ENCODE results near the gene HRNR. TPM values are rescaled to one million over a fixed set of nuclear protein-coding genes. Genes with fewer than 3 reads are reported as not detected.

HRNR gene
- total RNA-seq, 2 experiments from 2014 or later: not detected

DNA sequence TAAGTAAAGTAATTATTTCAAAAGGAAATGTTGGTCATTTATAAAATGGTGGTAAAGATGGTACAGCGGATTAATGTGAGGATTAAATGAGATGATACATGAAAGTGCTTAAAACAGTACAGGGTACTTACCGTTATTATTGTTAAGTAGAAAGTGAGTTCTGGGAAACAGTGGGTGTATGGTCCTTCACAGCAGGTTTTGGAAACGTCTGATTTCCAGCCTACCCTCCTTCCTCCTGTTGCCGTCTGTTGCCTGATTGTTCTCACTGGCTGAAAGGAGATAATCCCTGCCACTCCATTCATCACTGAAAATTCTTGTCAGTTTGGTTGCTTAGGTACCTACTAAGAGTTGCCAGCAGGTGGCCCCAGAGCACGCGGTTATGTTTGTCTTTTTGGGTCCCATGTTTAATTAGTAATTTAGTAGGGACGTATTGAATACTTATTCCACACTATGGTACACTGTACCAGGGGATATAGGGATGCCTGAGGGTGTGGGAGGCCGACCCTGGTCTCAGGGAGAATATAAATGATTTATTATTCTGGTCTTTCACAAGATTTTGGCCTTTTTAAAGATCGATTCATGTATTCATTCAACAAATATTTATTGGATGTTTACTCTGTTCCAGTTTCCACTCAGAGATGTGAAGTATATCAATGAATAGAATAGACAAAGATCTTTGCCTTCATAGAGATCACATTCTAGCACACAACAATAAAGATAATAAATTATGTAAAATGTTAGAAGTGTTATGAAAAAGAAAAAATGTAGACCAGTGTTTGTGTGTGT lies 34.1 kb downstream of the HRNR start:
- H3K27me3 Mint-ChIP-seq: no peaks in the 10 kb centered on the region
- TF ChIP-seq, protein P1, sequence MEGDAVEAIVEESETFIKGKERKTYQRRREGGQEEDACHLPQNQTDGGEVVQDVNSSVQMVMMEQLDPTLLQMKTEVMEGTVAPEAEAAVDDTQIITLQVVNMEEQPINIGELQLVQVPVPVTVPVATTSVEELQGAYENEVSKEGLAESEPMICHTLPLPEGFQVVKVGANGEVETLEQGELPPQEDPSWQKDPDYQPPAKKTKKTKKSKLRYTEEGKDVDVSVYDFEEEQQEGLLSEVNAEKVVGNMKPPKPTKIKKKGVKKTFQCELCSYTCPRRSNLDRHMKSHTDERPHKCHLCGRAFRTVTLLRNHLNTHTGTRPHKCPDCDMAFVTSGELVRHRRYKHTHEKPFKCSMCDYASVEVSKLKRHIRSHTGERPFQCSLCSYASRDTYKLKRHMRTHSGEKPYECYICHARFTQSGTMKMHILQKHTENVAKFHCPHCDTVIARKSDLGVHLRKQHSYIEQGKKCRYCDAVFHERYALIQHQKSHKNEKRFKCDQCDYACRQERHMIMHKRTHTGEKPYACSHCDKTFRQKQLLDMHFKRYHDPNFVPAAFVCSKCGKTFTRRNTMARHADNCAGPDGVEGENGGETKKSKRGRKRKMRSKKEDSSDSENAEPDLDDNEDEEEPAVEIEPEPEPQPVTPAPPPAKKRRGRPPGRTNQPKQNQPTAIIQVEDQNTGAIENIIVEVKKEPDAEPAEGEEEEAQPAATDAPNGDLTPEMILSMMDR (IDR thresholded peaks at IDR 0.05): peak; percentile 87
- intact Hi-C loops (cut with micrococcal nuclease): loop anchor here (1.0 to 5.0 kb wide), 4 partner anchors 48 to 268 kb away; no protein-coding TSS in a partner anchor
- ChIA-PET POLR2A (interaction anchor here (1.0 to 1.4 kb wide), 2 partner anchors 15 to 268 kb away, joined by 3 read pairs; no protein-coding TSS in a partner anchor), CTCF (interaction anchor here (0.6 to 11.9 kb wide), 25 partner anchors 10 to 269 kb away, joined by 3 to 315 read pairs (median 5); partner anchors contain the start of genes S100A10, S100A11 and TCHH)
- no peaks in the 10 kb centered on the region for H3K9me3 Mint-ChIP-seq
- ATAC-seq (peak; percentile 76), DNase-seq (peak; percentile 85)
- H3K4me3 Mint-ChIP-seq: peak overlapping the region; percentile 66
- no peaks in the 10 kb centered on the region for H3K36me3 Mint-ChIP-seq (ENCODE audit: low read depth)
- peak overlapping the region; percentile 43 for H3K27ac Mint-ChIP-seq
- H3K4me1 Mint-ChIP-seq (ENCODE audit: low read depth): peaks cover 6% of the 10 kb centered on the region

DNA sequence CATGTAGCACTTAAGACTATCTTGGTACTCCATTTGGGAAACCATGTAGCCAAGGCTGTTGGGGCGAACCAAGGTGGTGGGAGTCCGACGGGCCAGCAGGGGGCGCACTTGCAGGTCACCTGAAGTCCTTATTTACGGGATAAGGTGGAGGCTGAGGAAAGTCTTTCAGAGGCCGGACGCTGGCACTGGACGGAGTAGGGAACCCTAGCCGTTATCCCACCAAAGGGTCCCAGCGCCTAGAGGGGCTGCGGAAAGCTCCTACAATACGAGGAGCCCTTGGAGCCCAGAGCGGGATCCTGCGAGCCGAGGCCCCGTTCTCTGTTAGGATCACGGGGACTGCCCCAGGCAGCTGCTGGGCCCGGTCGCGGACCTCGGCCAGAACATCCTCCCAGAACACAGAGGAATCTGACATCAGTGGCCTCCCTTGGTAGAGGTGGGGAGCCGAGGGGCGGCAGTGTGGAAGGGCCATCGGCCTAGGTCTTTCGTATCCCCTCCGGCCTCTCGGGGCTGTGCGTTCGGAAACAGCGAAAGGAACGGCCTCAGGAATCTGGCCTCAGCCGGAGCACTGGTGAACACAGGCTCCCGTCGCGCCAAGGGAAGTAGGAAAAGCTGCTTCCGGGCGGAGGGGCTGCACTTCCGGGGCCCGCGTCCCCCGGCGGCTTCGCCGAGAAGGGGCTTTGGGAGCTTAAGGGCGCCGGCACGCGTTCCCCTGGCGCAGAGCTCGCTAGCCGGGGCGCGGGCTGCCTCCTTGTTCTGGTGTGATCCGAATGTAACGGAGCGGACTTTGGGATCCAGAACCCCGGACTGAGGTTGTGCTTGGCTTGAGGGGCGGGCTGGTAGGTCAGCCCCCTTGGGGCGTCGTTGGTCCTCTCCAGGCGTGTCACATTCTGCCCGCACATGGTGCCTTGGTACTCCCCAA lies 35.1 kb downstream of the HRNR start:
- no peaks in the 10 kb centered on the region for H3K9me3 Mint-ChIP-seq
- POLR2A ChIA-PET: interaction anchor here (1.0 to 1.4 kb wide), 3 partner anchors 14 to 270 kb away, joined by 3 to 4 read pairs (median 3); no protein-coding TSS in a partner anchor
- ATAC-seq (peak; percentile 53), DNase-seq (peak; percentile 85)
- CTCF ChIA-PET: interaction anchor here (0.6 to 11.9 kb wide), 29 partner anchors 9 to 290 kb away, joined by 3 to 315 read pairs (median 4); partner anchors contain the start of genes S100A10, S100A11 and TCHH
- H3K36me3 Mint-ChIP-seq (ENCODE audit: low read depth): no peaks in the 10 kb centered on the region
- H3K27me3 Mint-ChIP-seq: peaks cover 2% of the 10 kb centered on the region
- peak overlapping the region; percentile 66 for H3K4me3 Mint-ChIP-seq
- intact Hi-C loops (cut with micrococcal nuclease): loop anchor here (5.0 kb wide), 2 partner anchors 47 to 253 kb away; no protein-coding TSS in a partner anchor
- peak overlapping the region; percentile 43 for H3K27ac Mint-ChIP-seq
- TF ChIP-seq, protein P1 (IDR thresholded peaks at IDR 0.05): peak; percentile 92
- peaks cover 6% of the 10 kb centered on the region for H3K4me1 Mint-ChIP-seq (ENCODE audit: low read depth)

DNA sequence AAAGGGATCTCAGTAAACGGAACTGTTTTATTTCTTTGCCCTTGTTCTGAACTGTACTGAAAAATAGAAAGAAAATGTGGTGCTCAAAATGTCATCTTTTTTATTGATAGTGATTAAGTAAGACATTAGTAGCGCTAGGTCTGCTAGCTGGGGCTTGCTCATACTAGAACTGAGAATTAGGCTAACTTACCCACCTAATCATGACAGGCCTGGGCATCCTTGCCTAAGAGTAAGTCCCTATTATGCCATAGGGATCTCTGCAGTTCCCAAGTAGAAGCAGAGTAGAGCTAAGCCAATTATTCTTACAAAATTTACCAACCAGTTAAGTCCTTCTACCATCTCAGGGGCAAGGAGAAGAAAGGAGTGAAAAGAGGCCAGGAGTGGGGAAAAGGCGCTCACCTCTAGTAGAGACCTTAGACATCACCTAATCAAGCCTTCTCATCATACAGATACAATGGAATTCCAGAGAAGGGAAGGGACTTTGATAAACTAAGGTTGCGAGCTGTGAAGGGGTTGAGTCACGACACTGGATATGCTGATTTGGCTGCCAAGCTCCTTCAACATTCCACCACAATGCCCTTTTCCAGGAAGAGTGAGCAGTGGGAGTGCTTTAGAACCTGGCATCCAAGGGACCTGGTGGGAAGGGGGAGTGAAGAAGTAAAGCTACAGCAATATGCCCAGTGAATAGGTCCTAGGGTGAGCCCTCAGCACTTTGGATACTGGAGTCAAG lies 37.3 kb downstream of the HRNR start:
- ATAC-seq (no peak), DNase-seq (no peak)
- CTCF ChIA-PET: interaction anchor here (0.6 to 11.9 kb wide), 23 partner anchors 9 to 306 kb away, joined by 3 to 315 read pairs (median 6); partner anchors contain the start of gene TCHH
- H3K27me3 Mint-ChIP-seq: peaks cover 3% of the 10 kb centered on the region
- no peak overlapping the region for H3K4me3 Mint-ChIP-seq
- no peaks in the 10 kb centered on the region for H3K9me3 Mint-ChIP-seq
- POLR2A ChIA-PET: no interaction called here
- intact Hi-C loops (cut with micrococcal nuclease): loop anchor here (5.0 kb wide), 2 partner anchors 44 to 256 kb away; no protein-coding TSS in a partner anchor
- TF ChIP-seq, protein P1 (IDR thresholded peaks at IDR 0.05): no peak
- no peak overlapping the region for H3K27ac Mint-ChIP-seq
- H3K36me3 Mint-ChIP-seq (ENCODE audit: low read depth): no peaks in the 10 kb centered on the region
- H3K4me1 Mint-ChIP-seq (ENCODE audit: low read depth): peaks cover 6% of the 10 kb centered on the region

DNA sequence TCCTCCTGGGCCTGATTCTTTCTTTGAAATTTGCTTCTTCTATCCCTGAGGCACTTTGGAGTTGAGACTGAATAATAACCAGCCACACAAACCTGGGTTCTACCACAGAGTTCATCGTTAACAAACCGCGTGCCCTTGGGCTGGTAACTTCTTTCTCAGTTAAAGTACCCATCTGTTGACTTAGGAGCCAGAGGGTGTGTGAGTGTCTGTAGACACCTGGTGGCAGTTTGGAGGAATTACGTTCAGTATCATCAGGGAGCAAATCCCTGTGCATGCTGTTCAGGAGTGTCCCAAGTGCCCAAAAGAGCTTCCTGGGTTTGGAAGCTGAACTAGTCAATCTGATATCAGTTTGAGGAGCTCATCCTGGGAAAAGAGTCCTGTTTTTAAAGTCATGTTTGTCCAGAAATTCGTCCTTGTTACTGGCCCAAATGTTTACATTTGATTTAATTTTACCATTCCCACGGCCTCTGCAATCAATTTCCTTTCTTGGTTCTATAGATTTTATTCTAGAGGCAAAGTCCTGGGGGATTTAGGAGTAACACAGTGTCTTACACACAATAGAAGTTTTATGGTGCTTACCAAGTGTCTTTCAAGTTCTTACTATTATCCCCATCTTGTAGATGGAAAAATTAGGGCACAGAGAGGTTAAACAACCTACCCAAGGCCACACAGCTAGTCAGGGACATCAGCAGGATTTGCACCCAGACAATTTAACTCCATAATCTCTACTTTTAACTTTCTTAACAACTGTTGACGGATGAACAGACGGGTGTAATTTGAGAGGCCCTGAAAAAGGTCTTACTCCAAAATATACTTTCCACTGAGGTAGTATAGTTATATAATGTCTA lies 38.2 kb downstream of the HRNR start:
- H3K27ac Mint-ChIP-seq: no peak overlapping the region
- no peaks in the 10 kb centered on the region for H3K36me3 Mint-ChIP-seq (ENCODE audit: low read depth)
- no peak overlapping the region for H3K4me3 Mint-ChIP-seq
- intact Hi-C loops (cut with micrococcal nuclease): loop anchor here (2.0 to 5.0 kb wide), 3 partner anchors 43 to 257 kb away; no protein-coding TSS in a partner anchor
- peak; percentile 43 for DNase-seq
- peaks cover 6% of the 10 kb centered on the region for H3K4me1 Mint-ChIP-seq (ENCODE audit: low read depth)
- peak; percentile 72 for ATAC-seq
- ChIA-PET CTCF (interaction anchor here (0.6 to 11.9 kb wide), 32 partner anchors 8 to 306 kb away, joined by 3 to 315 read pairs (median 6); partner anchors contain the start of gene TCHH), POLR2A (no interaction called here)
- H3K9me3 Mint-ChIP-seq: no peaks in the 10 kb centered on the region
- TF ChIP-seq, protein P1 (IDR thresholded peaks at IDR 0.05): peak; percentile 79
- H3K27me3 Mint-ChIP-seq: peaks cover 3% of the 10 kb centered on the region

Data from activated CD8-positive, alpha-beta T cell treated with anti-CD3 and anti-CD28 coated beads for 36 hours (primary cell).